ENCODE data around the gene CCDC28B. TPM values are rescaled to one million over a fixed set of nuclear protein-coding genes. Genes with fewer than 3 reads are reported as not detected.
A peak's percentile ranks its signal among the peaks of the same experiment; 100 is the strongest.

CCDC28B gene
- total and polyA plus RNA-seq, 9 donors, result 2.3 to 9.4 (median 6.2) TPM

GRCh38 chr1:32198237-32199042 lies 2.0 kb upstream of the CCDC28B start:
- WGBS, 3 donors, result 73 to 86% (median 73%) methylated on average over 3 of the region's 3 CpGs
- TF ChIP-seq, protein P1, sequence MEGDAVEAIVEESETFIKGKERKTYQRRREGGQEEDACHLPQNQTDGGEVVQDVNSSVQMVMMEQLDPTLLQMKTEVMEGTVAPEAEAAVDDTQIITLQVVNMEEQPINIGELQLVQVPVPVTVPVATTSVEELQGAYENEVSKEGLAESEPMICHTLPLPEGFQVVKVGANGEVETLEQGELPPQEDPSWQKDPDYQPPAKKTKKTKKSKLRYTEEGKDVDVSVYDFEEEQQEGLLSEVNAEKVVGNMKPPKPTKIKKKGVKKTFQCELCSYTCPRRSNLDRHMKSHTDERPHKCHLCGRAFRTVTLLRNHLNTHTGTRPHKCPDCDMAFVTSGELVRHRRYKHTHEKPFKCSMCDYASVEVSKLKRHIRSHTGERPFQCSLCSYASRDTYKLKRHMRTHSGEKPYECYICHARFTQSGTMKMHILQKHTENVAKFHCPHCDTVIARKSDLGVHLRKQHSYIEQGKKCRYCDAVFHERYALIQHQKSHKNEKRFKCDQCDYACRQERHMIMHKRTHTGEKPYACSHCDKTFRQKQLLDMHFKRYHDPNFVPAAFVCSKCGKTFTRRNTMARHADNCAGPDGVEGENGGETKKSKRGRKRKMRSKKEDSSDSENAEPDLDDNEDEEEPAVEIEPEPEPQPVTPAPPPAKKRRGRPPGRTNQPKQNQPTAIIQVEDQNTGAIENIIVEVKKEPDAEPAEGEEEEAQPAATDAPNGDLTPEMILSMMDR (IDR thresholded peaks at IDR 0.05), result no peak
- TF ChIP-seq EP300 (IDR thresholded peaks at IDR 0.05) (no peak), POLR2A (IDR thresholded peaks at IDR 0.05) (no peak)
- H3K27ac ChIP-seq, result no peak overlapping the region
- H3K36me3 ChIP-seq, result no peaks in the 10 kb centered on the region
- no peak for DNase-seq
- no peaks in the 10 kb centered on the region for H3K27me3 ChIP-seq
- no peaks in the 10 kb centered on the region for H3K9me3 ChIP-seq
- intact Hi-C loops (cut with DNase I), result no loop called here
- peaks cover 12% of the 10 kb centered on the region for H3K4me1 ChIP-seq (ENCODE audit: insufficient read depth)
- H3K4me3 ChIP-seq, result no peak overlapping the region

- Histone ChIP-seq H3K36me3 (no peaks in the 10 kb centered on the region), H3K27me3 (no peaks in the 10 kb centered on the region), H3K4me1 (ENCODE audit: insufficient read depth) (peaks cover 12% of the 10 kb centered on the region), H3K27ac (peak overlapping the region in 1 of 2 donors; percentile 72), H3K9me3 (no peaks in the 10 kb centered on the region), H3K4me3 (no peak overlapping the region)
- no peak for DNase-seq
- intact Hi-C loops (cut with DNase I), result no loop called here
- TF ChIP-seq, protein P1 (IDR thresholded peaks at IDR 0.05), result no peak
- TF ChIP-seq EP300 (IDR thresholded peaks at IDR 0.05) (no peak), POLR2A (IDR thresholded peaks at IDR 0.05) (no peak)
- 47 to 58% (median 53%) methylated on average over 4 of the region's 4 CpGs for WGBS, 3 donors
Measured at GRCh38 chr1:32199043-32199716, 1.2 kb upstream of the CCDC28B start.

DNA sequence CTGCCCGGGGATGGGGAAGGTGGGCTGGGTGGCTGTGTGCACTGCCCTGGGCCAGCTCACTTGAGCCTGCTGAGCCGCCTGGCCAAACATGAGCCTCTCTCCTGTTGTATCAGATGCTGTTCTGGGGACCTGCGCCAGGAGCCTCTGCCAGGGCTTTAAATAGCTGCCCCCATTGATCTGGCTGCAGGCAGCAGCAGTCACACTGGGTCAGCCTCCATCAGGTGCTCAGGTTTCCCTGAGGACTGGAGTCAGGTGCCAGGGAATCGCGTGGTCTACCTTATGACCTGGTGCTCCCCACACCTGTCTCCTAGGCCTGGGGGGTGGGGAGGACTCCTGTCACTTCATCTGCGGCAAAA lies 700 bp upstream of the CCDC28B start:
- Histone ChIP-seq H3K27ac (peak overlapping the region; percentile 59 to 72), H3K4me1 (ENCODE audit: insufficient read depth) (peaks cover 12% of the 10 kb centered on the region), H3K4me3 (no peak overlapping the region), H3K36me3 (no peaks in the 10 kb centered on the region), H3K9me3 (no peaks in the 10 kb centered on the region), H3K27me3 (no peaks in the 10 kb centered on the region)
- WGBS, 3 donors, result 12 to 19% (median 13%) methylated on average over 3 to 6 of the region's 6 CpGs
- peak in 4 of 5 donors; percentile 38 to 68 (median 58) for DNase-seq
- TF ChIP-seq, protein P1 (IDR thresholded peaks at IDR 0.05), result no peak
- no peak for TF ChIP-seq EP300 (IDR thresholded peaks at IDR 0.05)
- TF ChIP-seq POLR2A (IDR thresholded peaks at IDR 0.05), result no peak
- intact Hi-C loops (cut with DNase I), result no loop called here

- no peaks in the 10 kb centered on the region for H3K36me3 ChIP-seq
- H3K27ac ChIP-seq, result peak overlapping the region; percentile 59 to 72
- no peaks in the 10 kb centered on the region for H3K27me3 ChIP-seq
- TF ChIP-seq POLR2A (IDR thresholded peaks at IDR 0.05), result no peak
- no peak for TF ChIP-seq EP300 (IDR thresholded peaks at IDR 0.05)
- TF ChIP-seq, protein P1 (IDR thresholded peaks at IDR 0.05), result no peak
- peak; percentile 63 to 79 (median 72) for DNase-seq
- 2 to 5% (median 3%) methylated on average over 22 to 26 of the region's 26 CpGs for WGBS, 3 donors
- intact Hi-C loops (cut with DNase I), result no loop called here
- peak overlapping the region; percentile 48 for H3K4me3 ChIP-seq
- no peaks in the 10 kb centered on the region for H3K9me3 ChIP-seq
- H3K4me1 ChIP-seq (ENCODE audit: insufficient read depth), result peaks cover 17% of the 10 kb centered on the region
Measured at GRCh38 chr1:32201011-32201855, 838 bp downstream of the CCDC28B start.

All from ovary (tissue), 9 donors.